HepG2 (cell line): Measurements from ENCODE around the gene UGP2. TPM values are rescaled to one million over a fixed set of nuclear protein-coding genes. Genes with fewer than 3 reads are reported as not detected.

Experiments
- ARNT2 ChIP-seq: sonication (generic); formaldehyde crosslinking; IDR thresholded peaks from 2 replicates; pipeline ENCODE4 v1.8.0; 2022; ENCODE audit warnings: mild to moderate bottlenecking, low read depth, missing genetic modification reagents, moderate library complexity
- ETV5 ChIP-seq: IDR thresholded peaks from 2 replicates; pipeline ENCODE4 v1.6.1; 2018; ENCODE audit warnings: missing biosample characterization, missing genetic modification reagents, inconsistent platforms, borderline replicate concordance
- HIC2 ChIP-seq: sonication (generic); formaldehyde crosslinking; IDR thresholded peaks from 2 replicates; pipeline ENCODE4 v1.9.0; 2022; ENCODE audit warnings: low read depth, missing genetic modification reagents
- MTA1 ChIP-seq: sonication (generic); formaldehyde crosslinking; IDR thresholded peaks from 2 replicates; pipeline ENCODE4 v1.4.0; 2020; ENCODE audit warnings: missing genetic modification reagents, mild to moderate bottlenecking, borderline replicate concordance
- MYC ChIP-seq: sonication (generic); formaldehyde crosslinking; IDR thresholded peaks from 2 replicates; pipeline ENCODE4 v1.9.0; 2021; ENCODE audit warnings: missing genetic modification reagents, borderline replicate concordance
- NR3C1 ChIP-seq: sonication (generic); formaldehyde crosslinking; IDR thresholded peaks from 2 replicates; pipeline ENCODE4 v1.4.0; 2020; ENCODE audit warnings: missing genetic modification reagents
- PAXIP1 ChIP-seq: sonication (generic); formaldehyde crosslinking; conservative IDR thresholded peaks from 2 replicates; pipeline ENCODE4 v1.4.0; 2020; ENCODE audit warnings: mild to moderate bottlenecking, missing genetic modification reagents, moderate library complexity
- PRDM4 ChIP-seq: sonication (generic); formaldehyde crosslinking; IDR thresholded peaks from 2 replicates; pipeline ENCODE4 v1.9.0; 2021; ENCODE audit warnings: missing genetic modification reagents, borderline replicate concordance
- RERE ChIP-seq: IDR thresholded peaks from 2 replicates; pipeline ENCODE4 v1.6.1; 2016; ENCODE audit warnings: low read depth, missing genetic modification reagents, missing compliant biosample characterization
- RFX1 ChIP-seq: fragments of 450-650 bp; IDR thresholded peaks from 2 replicates; pipeline ENCODE4 v1.6.1; 2017
- SNRNP70 ChIP-seq: fragments of 200-400 bp; formaldehyde crosslinking; IDR thresholded peaks from 2 replicates; pipeline ENCODE4 v1.6.1; 2017; ENCODE audit warnings: mild to moderate bottlenecking, low read depth, low read length, moderate library complexity
- SUZ12 ChIP-seq: fragments of 150-350 bp; IDR thresholded peaks from 2 replicates; pipeline ENCODE4 v1.6.1; 2014; ENCODE audit warnings: low read depth, low read length
- ZNF660 ChIP-seq: sonication (generic); formaldehyde crosslinking; IDR thresholded peaks from 2 replicates; pipeline ENCODE4 v1.5.1; 2020; ENCODE audit warnings: mild to moderate bottlenecking, low read depth, missing genetic modification reagents, borderline replicate concordance
- ZNF670 ChIP-seq: sonication (generic); formaldehyde crosslinking; IDR thresholded peaks from 2 replicates; pipeline ENCODE4 v1.8.0; 2022; ENCODE audit warnings: mild to moderate bottlenecking, missing genetic modification reagents, borderline replicate concordance
- polyA plus RNA-seq, 8 experiments: library from polyadenylated mRNA; depleted of rRNA in 3 of 8; stranded (reverse) in 7 of 8; unstranded in 1 of 8; fragments of >200 nt; fragmentation: Illumina TruSeq in 4 of 8; extraction: Trizol in 4 of 8; gene quantifications; 2 replicates each; pipeline versions ENCODE4 v1.2.1 to v1.2.3, GENCODE V29; 2011 to 2016; ENCODE audit warnings: low read depth in 4 of 8, missing spikeins in 1 of 8, mixed read lengths in 1 of 8; ENCODE audit not compliant: insufficient read depth in 1 of 8
- total RNA-seq, 5 experiments: library from RNA; depleted of rRNA; stranded (reverse); fragments of >200 nt; fragmentation: Illumina TruSeq; extraction: Trizol; gene quantifications; 2 replicates each; pipeline ENCODE4 v1.2.3, GENCODE V29; 2016; ENCODE audit warnings: low read depth in 1 of 5

UGP2 gene
- total and polyA plus RNA-seq, 2 of the 13 experiments (the other 11 are each of a cell fraction or from before 2014, with no cell fraction given): 96.0 to 134 TPM

- no peak for TF ChIP-seq ZNF670 (CRISPR knock-in tag)
- TF ChIP-seq MTA1: no peak
- TF ChIP-seq HIC2 (CRISPR knock-in tag): 0 out of 2 replicates have a peak, but pooled peaks have one; percentile 24
- TF ChIP-seq ZNF660 (CRISPR knock-in tag): no peak
- no peak for TF ChIP-seq RFX1
- TF ChIP-seq SNRNP70: no peak
- peak; percentile 95 for TF ChIP-seq PAXIP1 (CRISPR knock-in tag)
- TF ChIP-seq ETV5 (CRISPR knock-in tag): peak; percentile 76; the same call in 1 of the 2 replicates
- TF ChIP-seq SUZ12: no peak
- peak; percentile 78 for TF ChIP-seq RERE (CRISPR knock-in tag)
- no peak for TF ChIP-seq NR3C1 (CRISPR knock-in tag)
- TF ChIP-seq MYC (CRISPR knock-in tag): peak; percentile 88
- TF ChIP-seq PRDM4 (CRISPR knock-in tag): no peak
- TF ChIP-seq ARNT2: no peak
Measured at GRCh38 chr2:63819765-63820717, 21.7 kb upstream of the UGP2 start (continued).
